GM19043 (cell line): Measurements from ENCODE around the gene TAF11L3.
"Not testable (repeated sequence)": the region's sequence is repeated elsewhere in the genome, so short reads cannot be mapped to it uniquely, and the experiment has no call there.

Experiments
- ATAC-seq: cut with Tn5 transposase; IDR thresholded peaks from one replicate; pipeline ENCODE4 v1.9.1; 2021; ENCODE audit warnings: low read depth; ENCODE audit not compliant: unreplicated experiment

TAF11L3 gene

GRCh38 chr5:17518067-17518466, at the start of gene TAF11L3:
TSS of gene TAF11L3 (plus strand) at chr5:17518367.
- ATAC-seq = not testable (repeated sequence)

GRCh38 chr5:17470064-17470463, 48.1 kb upstream of the TAF11L3 start:
- no peak for ATAC-seq

- not testable (repeated sequence) for ATAC-seq
Measured at GRCh38 chr5:17475064-17475463, 43.1 kb upstream of the TAF11L3 start.

GRCh38 chr5:17477043-17477442, 41.1 kb upstream of the TAF11L3 start:
- no peak for ATAC-seq

- ATAC-seq = no peak
Measured at GRCh38 chr5:17477573-17478265, 40.4 kb upstream of the TAF11L3 start.

- ATAC-seq = no peak
Measured at GRCh38 chr5:17481378-17481777, 36.8 kb upstream of the TAF11L3 start.

GRCh38 chr5:17482790-17483189, 35.4 kb upstream of the TAF11L3 start:
- ATAC-seq = no peak

GRCh38 chr5:17486464-17487173, 31.5 kb upstream of the TAF11L3 start:
- ATAC-seq = not testable (repeated sequence)

- no peak for ATAC-seq
Measured at GRCh38 chr5:17487174-17487512, 31.0 kb upstream of the TAF11L3 start.

- not testable (repeated sequence) for ATAC-seq
Measured at GRCh38 chr5:17491257-17491656, 26.9 kb upstream of the TAF11L3 start.

GRCh38 chr5:17492770-17493169, 25.4 kb upstream of the TAF11L3 start:
- ATAC-seq = no peak

GRCh38 chr5:17497446-17497845, 20.7 kb upstream of the TAF11L3 start:
- no peak for ATAC-seq

- not testable (repeated sequence) for ATAC-seq
Measured at GRCh38 chr5:17497931-17498330, 20.2 kb upstream of the TAF11L3 start, which contains the start of gene TAF11L2. TSS of gene TAF11L2 (plus strand) at chr5:17498231.

GRCh38 chr5:17511775-17512325, 6.3 kb upstream of the TAF11L3 start:
- ATAC-seq = no peak

- not testable (repeated sequence) for ATAC-seq
Measured at GRCh38 chr5:17517526-17517925, 641 bp upstream of the TAF11L3 start.

GRCh38 chr5:17519508-17519907, 1.3 kb downstream of the TAF11L3 start:
- not testable (repeated sequence) for ATAC-seq

- not testable (repeated sequence) for ATAC-seq
Measured at GRCh38 chr5:17521501-17521900, 3.3 kb downstream of the TAF11L3 start, which contains the start of gene TAF11L4. TSS of gene TAF11L4 (plus strand) at chr5:17521801.

- ATAC-seq = not testable (repeated sequence)
Measured at GRCh38 chr5:17524935-17525334, 6.8 kb downstream of the TAF11L3 start, which contains the start of gene TAF11L5. TSS of gene TAF11L5 (plus strand) at chr5:17525235.

GRCh38 chr5:17526504-17526903, 8.3 kb downstream of the TAF11L3 start:
- not testable (repeated sequence) for ATAC-seq

- ATAC-seq = not testable (repeated sequence)
Measured at GRCh38 chr5:17528369-17528768, 10.2 kb downstream of the TAF11L3 start, which contains the start of gene TAF11L6. TSS of gene TAF11L6 (plus strand) at chr5:17528669.
